RPMI7951 (cell line): ENCODE results near the gene HACD4. TPM values are rescaled to one million over a fixed set of nuclear protein-coding genes. Genes with fewer than 3 reads are reported as not detected.
A peak's percentile ranks its signal among the peaks of the same experiment; 100 is the strongest.
"Not testable (repeated sequence)": the region's sequence is repeated elsewhere in the genome, so short reads cannot be mapped to it uniquely, and the experiment has no call there.

Source experiments
- DNase-seq: peaks from one replicate; pipeline ENCODE4 v3.0.0-alpha.2; 2012; ENCODE audit warnings: low read depth
- total RNA-seq: library from RNA; depleted of rRNA; stranded (reverse); fragments of >200 nt; shearing (Covaris generic); gene quantifications from 2 replicates; pipeline ENCODE4 v1.2.3, GENCODE V29; 2014

The HACD4 gene
- total RNA-seq, 1 experiment from 2014 or later, result 0.24 TPM

DNA sequence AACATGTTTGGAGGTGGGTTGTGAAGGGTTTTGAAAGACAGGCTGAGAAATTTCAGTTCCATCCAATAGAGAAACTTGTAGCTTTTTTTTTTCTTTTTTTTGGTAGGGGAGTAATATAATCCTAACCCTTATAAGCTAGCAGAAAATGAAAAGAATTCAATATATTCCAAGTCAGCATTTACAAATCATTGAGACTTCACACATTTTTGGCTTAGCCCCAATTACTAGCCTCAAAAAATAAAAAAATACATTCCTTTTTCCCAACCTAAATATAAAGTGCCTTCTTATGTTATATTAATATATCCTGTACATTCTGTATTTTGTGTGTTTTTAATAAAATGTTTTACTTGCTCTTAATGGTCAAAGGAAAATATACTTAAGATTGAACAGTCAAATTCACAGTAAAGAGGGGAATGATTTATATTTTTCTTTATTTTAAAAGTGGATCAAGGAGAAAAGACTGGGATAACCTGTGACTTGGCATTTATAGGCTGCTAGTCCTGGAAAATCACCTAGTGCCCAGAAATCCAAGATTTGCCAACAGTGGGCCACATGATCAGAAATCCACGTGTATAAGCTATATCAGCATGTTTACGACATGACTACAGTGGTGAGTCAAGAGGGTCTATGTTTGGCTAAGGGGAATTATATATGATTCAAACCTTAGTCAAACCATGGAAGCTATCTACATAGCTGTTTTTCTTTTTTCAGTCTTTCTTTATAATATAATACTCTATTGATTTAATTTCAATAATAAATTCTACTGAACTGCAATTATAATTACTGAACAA, 14.5 kb downstream of the HACD4 start:
- DNase-seq, result peak; percentile 36

DNA sequence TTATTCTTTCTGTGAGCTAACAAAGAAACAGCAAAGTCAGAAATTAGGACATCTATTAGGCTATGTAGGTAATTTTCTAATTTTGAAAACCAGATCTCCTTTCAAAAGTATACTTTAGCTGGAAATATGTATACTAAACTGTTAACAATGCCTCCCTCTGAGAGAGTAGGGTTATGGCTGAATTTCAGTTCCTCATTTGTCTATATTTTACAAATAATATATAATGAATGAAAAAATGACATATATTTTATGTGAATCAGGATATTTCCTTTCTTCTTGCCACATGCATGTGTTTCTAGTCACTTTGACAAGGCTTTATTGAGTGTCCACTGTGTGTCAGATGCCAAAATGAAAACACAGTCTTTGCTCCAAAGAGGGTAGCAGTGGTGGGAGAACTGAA, 15.4 kb downstream of the HACD4 start:
- no peak for DNase-seq

DNA sequence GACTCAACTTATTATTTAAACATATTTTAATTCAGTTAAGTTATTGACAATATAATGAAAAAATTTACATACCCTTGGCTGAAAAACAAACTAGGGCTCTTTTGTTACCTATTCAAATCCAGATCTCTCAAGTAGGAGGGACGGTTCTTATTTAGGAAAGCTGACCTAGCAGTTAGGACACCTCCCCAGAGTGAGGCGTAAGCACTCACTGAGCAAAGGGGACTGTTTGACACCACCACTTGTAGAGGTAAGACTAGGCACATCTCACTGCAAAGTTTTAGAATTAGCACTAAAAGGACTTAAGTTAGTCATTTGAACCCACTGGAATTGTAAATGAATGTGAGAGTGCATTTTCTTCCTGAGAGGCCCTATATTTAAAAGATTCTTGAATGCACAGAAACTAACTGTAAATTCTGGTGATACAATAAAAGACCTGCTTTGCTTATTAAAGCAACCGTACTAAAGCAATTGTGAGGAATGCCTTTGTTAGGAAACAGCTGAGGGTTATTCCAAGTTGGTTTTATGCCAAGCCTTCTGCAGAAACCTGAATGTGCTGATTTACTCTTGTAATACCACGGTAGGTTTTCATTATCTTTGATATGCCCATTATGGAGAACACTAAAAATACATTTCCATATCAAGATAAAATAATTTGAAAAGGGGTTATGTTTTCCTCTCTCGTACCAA, 16.2 kb downstream of the HACD4 start:
- DNase-seq, result no peak

DNA sequence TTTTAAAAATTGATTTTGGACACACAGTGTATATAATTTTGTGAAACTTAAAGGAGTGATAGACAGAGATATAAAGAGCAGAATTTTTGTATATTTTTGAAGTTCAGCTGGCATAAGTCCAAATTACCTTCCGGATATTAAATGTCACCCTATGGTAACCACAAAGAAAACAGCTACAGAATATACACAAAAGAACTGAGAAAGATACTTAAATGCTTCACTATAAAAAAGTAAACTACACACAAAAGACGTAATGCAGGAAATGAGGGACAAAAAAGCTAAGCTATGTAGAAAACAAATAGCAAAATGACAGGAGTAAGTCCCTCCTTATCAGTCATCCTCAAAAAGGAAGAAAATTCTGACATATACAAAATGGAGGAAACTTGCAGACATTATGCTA, 29.4 kb downstream of the HACD4 start:
- no peak for DNase-seq

DNA sequence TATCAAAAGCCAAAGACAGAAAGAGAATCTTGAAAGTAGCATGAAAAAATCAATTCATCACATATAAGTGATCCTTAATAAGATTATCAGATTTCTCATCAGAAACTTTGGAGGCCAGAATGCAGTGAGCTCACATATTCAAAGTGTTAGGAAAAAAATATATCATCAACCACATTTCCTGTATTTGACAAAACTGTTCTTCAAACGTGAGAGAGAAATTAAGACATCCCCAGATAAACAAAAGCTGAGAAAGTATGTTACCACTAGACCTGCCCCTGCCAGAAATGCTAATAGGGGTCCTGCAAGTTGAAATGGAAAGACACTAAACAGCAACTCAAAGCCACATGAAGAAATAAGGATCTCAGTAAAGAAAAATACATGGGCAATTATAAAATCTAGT, 29.9 kb downstream of the HACD4 start:
- DNase-seq, result no peak

DNA sequence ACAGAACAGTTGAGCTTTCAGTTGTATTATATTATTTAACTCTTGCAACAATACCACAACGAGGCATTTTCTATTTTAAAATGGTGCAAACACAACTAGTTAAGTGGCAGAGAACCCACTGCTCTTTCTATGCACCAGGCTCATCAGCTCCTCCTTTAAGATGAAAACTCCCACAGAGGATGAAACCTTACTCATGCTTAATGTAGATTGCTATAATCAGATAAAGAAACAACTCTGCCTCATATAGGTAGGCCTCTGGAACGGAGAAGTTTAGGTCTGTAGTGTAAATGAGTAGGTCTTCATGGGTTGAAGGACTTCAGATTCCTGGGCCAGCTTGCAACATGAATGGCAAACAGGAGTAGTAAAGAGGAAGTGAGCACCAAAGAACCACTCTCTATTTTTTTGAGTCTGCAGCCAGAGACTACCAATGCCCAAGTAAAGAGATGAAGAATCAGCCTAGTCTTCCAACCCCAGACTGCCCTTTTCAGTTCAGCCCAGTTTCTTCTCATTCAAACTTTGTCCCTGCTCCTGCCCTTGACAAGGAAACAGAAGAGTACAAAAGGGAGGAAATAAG, 33.9 kb downstream of the HACD4 start:
- DNase-seq, result no peak

DNA sequence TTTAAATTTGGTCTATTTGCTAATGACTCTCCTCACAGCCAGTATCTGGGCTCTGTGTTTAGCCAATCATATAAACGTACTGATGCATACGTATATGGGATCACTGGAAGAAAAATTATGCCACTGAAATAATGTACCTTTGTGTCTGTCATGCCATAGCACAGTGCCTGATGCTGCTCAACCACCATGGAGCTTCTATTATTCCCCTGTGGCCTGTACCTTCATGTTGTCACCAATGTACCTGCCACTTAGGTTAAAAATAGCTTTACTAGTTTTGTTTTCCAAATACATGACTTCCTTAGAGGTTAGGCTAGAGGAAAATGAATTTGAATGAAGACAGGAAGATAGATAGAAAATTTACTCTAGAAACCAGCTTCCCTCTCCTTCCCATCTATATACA, 34.6 kb downstream of the HACD4 start:
- DNase-seq, result no peak

DNA sequence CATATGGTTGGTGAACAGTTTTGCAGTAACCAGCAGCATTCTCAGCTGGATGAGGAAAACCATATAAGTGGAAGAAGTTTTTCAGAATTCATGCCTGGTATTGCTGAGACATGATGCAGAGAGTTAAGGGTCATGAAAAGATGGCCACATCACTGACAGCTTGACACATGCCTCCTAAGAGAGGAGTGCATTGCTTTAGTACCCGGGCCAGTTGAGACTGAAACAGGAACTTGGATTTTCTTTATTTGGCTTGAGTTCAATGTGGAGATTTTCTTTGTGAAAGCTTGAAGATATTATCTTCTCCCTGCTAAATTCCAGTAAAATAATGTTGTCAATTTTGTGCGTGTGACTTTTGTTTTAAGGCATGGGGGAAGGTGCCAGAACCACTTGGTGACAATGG, 35.8 kb downstream of the HACD4 start:
- no peak for DNase-seq

DNA sequence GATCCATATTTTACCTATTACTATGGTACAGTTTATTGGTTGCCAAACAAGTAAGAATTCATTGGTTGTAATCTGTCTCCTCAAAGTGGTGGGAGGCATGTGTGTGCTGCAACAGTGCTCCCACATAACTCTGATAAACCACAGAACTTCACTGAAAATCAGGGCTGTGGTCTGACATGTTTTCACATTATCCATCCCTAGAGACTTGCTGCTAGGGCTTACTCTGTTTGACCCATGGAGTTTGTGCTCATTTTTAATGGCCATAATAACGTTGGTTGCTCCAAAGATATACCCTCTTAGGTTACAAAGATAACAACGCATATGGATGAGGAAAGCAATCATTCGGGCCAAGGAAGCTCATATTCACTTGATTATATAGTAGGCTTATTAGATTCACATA, 37.0 kb downstream of the HACD4 start:
- DNase-seq, result no peak

DNA sequence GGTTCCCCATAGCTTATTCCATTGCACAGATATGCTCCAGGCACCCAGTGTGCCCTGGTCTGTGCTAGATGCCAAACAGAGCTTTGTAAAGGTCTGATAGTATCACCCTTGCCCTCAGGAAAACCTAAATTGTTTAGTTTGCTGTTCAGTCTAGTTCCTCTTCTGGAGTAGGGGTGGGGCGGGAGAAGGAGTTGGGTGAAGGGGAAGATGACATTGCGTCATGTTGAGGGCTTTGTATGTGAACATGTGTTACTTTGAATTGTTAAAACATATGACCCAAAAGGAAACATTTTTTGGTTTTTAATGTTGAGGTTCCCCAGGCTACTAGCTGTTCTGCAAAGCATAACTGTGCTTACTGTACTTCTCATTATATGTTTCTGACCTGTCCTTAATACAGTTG, 40.6 kb downstream of the HACD4 start:
- DNase-seq, result no peak

DNA sequence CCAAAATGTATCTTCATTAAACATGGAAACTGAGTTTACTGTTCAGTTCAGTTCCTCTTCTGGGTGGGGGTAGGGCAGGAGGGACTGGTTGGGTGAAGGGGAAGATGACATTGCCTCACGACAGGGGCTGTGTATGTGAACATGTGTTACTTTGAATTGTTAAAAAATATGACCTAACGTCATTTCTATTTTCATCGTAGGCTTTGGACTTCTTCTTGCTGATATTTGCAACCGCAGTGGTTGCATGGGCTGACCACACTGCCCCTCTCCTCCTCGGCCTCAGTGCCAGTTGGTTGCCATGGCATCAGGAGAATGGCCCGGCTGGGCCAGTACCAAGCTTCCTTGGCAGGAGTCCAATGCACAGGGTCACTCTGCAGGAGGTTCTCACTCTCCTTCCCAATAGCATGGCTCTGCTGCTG, 41.5 kb downstream of the HACD4 start:
- DNase-seq, result no peak

DNA sequence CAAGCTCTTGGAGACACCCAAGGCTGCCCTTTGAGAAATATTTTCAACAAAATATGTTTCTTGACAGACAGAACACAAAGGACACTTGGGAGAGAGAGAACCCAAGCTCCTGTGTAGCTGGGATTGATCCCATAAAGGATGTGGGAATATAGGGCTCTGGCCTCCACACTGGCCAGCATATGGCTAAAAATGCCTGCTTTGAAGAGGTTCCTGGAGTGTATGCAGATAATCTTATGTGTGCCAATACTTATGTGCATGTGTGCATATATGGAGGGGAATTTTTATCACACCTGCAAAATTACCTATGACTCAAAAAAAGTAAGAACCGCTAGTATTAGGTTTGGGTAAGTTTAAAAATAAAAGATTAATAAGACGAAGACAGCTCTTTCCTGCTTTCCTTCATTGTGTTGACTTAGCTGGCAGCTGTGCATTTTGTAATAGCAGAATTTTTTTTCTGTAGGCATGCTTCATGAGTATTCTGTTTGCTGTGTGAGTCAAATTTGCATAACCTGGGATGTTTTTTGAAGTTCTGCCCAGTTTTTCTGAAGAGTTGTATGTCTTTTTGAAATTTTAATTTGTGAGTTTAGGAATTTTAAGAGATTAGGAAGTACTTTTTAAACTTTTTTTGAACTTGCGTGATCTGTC, 42.6 kb downstream of the HACD4 start:
- no peak for DNase-seq

DNA sequence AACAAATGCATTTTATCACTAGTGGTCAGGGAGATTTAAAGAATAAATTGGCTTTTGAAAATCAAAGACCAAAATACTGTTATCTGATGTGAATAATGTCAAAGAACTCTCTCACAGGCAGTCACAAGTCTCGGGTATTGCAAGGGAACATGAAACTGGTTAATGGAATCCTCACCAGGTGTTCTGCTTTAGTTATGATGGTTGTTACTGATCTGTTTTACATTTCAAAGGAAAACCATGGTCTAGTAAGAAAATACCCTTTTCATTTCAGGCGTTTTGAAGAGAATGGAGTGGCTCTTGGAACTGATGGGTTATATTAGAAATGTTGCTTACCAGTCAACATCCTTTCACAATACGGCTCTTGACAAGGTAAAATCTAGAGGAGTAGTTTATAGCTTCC, 43.4 kb downstream of the HACD4 start:
- no peak for DNase-seq

DNA sequence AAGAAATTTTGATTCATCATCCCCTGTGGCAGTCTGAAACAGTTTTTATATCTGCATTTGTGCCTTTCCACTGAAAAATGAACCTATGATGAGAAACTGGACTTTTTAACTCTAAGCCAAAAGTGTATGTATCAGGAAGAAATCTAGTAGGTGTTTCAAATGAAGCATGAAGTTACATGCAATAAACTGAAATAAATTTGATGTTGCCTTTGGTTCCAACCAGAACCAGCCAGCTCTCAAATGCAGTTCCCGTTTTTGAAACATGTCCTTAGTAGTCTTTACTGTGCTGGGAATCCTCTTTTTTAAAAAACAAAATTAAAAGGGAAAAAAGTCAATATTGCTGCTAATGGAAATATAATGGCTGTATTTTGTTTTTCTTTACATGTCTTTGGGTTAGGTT, 43.9 kb downstream of the HACD4 start:
- DNase-seq, result no peak

DNA sequence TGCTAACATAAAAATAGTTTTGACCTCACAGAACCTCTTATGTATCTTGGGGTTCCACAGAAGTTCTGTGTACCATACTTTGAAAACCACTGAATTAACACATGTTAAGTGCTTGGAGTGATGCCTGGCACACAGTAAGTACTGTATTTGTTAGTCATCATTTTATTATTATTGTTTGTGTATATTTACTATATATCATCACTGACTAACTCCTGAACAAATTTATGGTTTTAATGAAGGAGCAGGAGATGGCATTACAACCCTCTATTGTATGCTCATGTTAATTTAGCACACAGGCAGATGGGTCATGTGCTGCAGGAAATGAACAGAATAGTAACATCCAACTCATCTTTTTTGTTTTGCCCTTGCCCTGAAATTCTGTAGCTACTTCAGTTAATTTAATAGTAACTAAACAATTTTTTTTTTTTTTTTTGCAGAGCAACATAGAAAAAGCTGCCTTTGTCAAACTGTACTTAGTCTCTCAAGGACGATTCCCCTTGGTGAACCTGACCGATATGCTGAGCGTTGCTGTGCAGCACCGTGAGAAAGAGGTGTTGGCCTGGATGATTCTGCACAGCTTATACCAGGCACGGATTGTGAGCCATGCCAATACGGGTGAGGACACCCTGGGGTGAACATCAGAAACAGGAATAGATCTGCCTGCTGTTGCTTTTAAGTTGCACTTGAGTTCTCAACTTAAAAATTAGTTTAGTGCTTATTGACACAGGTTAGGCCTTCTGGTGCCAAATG, 45.4 kb downstream of the HACD4 start:
- DNase-seq, result no peak

DNA sequence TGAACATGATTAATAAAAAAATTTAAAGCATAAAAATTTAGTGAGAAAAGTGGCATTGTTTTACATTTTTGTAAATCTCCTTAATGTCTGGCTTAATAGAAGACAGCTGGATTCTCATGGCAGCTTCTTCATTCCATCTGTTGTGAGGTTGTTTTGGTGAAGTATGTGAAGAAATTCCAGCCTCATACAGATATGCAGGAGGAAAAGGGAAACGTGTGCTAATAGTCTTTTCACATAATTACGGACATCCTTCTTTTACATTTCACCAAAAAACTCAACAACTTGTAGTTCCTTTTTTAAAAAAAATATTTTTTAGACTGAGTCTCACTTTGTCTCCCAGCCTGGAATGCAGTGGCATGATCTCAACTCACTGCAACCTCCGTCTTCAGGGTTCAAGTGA, 46.9 kb downstream of the HACD4 start:
- no peak for DNase-seq

DNA sequence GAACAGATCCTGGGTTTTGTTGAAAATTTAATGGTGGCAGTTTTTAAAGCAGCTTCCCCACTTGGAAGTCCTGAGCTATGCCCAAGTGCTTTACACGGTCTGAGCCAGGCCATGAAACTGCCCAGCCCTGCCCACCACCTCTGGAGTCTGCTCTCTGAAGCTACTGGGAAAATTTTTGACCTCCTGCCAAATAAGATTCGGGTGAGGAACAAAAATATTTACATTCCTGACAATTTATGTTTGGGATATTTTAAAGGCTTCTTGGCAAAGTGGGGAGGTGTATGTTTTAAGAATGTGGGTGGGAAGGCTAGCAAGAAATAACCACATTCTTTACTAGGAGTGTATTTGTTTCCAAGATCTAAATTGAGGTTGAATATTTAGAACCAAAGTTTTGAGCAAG, 50.0 kb downstream of the HACD4 start:
- peak; percentile 52 for DNase-seq

DNA sequence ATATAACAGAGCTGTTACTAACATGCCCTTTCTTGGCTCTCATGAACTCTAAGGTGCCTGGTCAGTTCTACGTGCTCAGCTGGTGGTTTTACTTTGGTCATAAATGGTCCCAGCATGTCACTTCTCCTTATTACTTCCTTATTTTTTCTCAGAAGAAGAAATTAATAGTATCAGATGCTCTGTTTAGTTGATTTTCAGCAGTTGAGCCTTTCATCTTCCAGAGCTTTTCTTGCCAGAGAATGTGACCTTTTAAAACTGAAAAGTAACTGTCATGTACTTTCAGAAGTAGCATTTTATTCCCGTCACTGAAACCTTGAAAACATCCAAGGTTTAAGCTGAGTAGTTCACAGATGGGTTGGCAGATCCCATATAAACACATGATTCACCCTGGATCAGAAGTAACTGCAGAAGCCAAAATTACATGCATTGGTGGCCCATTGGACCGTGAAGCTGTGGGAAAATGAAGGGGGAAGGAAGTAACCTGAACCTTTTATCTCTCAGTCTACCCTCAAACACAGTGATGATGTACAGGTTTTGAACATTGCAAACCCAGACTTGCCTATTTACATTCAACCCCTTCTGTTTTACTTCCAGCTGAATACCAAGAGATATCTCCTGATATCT, 50.5 kb downstream of the HACD4 start:
- DNase-seq, result peak; percentile 62

DNA sequence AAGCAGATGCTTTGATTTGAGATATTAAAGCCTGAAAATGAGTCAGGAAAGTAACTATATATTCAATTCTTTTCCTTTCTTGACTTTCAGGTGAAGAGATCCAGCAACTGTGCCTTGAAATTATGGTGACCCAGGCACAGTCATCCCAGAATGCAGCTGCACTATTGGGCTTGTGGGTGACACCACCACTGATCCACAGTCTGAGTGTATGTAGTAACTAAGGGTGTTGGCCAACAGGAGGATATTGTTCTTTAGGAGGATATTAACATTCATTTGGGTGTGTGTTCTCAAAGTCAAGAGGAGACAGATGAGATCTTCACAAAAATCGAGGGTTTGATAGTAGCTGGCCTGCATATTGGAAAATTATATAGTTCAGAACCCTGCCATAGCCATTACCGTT, 53.2 kb downstream of the HACD4 start:
- no peak for DNase-seq

DNA sequence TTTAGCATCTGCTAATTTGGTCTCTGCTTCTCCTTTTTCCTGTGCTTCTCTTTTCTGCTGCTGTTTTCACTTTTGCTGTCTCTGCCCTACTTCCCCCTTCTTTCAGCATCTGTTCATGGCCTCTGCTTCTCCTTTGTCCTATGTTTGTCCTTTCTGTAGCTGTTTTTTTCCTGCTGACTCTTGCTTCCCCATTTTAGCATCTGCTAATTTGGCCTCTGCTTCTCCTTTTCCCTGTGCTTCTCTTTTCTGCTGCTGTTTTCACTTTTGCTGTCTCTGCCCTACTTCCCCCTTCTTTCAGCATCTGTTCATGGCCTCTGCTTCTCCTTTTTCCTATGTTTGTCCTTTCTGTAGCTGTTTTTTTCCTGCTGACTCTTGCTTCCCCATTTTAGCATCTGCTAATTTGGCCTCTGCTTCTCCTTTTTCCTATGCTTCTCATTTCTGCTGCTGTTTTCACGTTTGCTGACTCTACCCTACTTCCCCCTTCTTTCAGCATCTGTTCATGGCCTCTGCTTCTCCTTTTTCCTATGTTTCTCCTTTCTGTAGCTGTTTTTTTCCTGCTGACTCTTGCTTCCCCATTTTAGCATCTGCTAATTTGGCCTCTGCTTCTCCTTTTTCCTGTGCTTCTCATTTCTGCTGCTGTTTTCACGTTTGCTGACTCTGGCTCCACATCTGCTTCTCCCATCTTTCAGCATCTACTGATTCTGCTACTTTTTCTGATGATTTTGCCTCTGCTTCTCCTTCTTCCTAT, 57.1 kb downstream of the HACD4 start:
- not testable (repeated sequence) for DNase-seq
